ENCODE data around the gene EMC6.

The EMC6 gene

DNA sequence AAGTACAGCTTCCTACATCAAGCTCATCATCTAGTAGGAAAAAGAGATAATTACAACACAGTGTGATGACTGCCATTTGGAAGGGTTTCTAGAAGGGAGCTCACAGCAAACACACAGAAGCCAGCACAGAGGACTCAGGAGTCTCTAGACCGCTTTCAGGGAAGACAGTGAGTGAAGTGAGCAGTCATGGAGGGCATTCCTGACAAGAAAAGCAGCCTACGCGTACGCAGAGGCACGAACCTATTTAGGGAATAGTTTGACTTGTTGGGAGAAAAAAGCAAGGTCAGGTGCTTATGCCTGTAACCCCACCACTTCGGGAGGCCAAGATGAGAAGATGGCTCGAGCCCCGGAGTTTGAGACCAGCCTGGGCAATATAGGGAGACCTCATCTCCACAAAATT, 46.7 kb downstream of the EMC6 start:
- no peak for DNase-seq

GRCh38 chr17:3718201-3718600, 49.6 kb downstream of the EMC6 start:
- no peak for DNase-seq

DNA sequence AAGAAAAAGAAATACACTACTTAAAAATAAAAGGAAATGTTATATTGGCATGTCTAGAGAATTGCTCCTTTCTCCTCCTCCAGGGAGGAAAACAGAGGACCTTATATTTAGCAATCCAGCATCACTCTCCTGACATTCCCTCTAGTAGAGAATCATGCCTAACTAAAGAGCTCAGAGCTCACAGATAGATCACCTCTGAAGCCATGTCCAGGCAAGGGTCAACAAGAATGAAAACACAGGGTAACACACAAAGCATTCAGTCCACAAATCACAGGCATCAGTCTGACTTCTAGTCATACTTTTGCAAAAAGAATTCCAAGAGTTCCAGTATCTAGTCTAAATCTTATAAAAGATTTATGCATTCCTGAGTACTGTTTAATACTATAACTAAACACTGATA, 50.7 kb downstream of the EMC6 start:
- DNase-seq = no peak

Data from stimulated activated CD8-positive, alpha-beta memory T cell treated with anti-CD3 and anti-CD28 coated beads, Interleukin-4, amount 100 ng/mL, for 48 hours (primary cell).